Glutamatergic neuron (in vitro differentiated cells): Measurements from ENCODE around the gene EML1. TPM values are rescaled to one million over a fixed set of nuclear protein-coding genes. Genes with fewer than 3 reads are reported as not detected.

ENCODE experiments used
- DNase-seq: peaks from one replicate; pipeline ENCODE4 v3.0.0; 2022
- H3K27ac Mint-ChIP-seq: one replicate; pipeline ENCODE4 v1.8.0; 2020; ENCODE audit warnings: mild to moderate bottlenecking, mixed read lengths, inconsistent platforms; ENCODE audit not compliant: unreplicated experiment
- H3K27me3 Mint-ChIP-seq: one replicate; pipeline ENCODE4 v1.8.0; 2020; ENCODE audit warnings: mild to moderate bottlenecking, moderate library complexity, mixed read lengths, inconsistent platforms; ENCODE audit not compliant: unreplicated experiment
- H3K36me3 Mint-ChIP-seq: one replicate; pipeline ENCODE4 v1.8.0; 2020; ENCODE audit warnings: mild to moderate bottlenecking, mixed read lengths, inconsistent platforms; ENCODE audit not compliant: unreplicated experiment
- H3K4me1 Mint-ChIP-seq: one replicate; pipeline ENCODE4 v1.8.0; 2020; ENCODE audit warnings: mild to moderate bottlenecking, low read depth, mixed read lengths, inconsistent platforms; ENCODE audit not compliant: unreplicated experiment
- H3K4me3 Mint-ChIP-seq: one replicate; pipeline ENCODE4 v1.8.0; 2020; ENCODE audit warnings: mild to moderate bottlenecking, mixed read lengths, inconsistent platforms; ENCODE audit not compliant: unreplicated experiment
- H3K9me3 Mint-ChIP-seq: one replicate; pipeline ENCODE4 v1.8.0; 2020; ENCODE audit warnings: mild to moderate bottlenecking, moderate library complexity, mixed read lengths, inconsistent platforms; ENCODE audit not compliant: unreplicated experiment
- CTCF ChIP-seq: fragments of 200-600 bp; sonication (generic); IDR thresholded peaks from one replicate; pipeline ENCODE4 v1.5.0; 2021; ENCODE audit not compliant: partially characterized antibody, unreplicated experiment
- total RNA-seq: library from RNA; stranded (reverse); fragmentation: NEBNext Ultra II Directional; extraction: Animal tissue kit (Norgen Biotek cat#: 25700); gene quantifications from one replicate; pipeline ENCODE4 v1.2.1, GENCODE V29; 2021; ENCODE audit not compliant: unreplicated experiment

The EML1 gene
- total RNA-seq, 1 donor from 2014 or later = 73.6 TPM

DNA sequence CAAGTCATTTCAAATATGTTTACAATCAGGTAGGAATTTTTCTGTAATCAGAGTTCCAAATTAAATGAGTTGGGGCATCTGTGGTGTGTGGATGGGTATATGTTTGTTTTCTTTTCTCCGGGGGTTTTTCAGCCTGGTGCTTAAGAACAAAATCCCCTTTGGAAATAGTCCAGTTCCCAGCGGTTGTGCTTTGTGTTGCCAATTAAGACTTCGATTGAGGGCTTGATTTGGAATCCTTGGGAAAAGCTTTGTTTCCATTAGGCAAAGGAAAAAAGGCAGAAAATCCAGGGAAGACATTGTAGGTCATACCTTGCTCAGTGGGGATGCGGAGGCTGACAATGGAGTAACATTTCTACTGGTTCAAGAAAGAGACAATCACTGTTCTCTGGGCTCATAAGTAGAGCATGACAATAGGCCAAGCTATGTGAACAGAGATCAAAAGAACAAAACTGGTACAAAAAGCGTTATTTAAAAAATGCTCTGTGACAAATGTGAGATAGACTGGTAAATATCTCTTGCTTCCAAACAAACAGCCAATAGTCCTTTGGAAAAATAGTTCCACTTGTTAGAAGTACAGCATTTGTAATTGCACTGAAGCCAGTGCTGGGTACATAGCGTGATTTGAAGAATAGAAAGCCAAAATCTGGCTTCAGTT lies 79.7 kb downstream of the EML1 start:
- TF ChIP-seq CTCF = no peak
- peaks cover 59% of the 10 kb centered on the region for H3K4me1 Mint-ChIP-seq
- peak overlapping the region; percentile 55 for H3K4me3 Mint-ChIP-seq
- H3K9me3 Mint-ChIP-seq = peaks cover 12% of the 10 kb centered on the region
- H3K27me3 Mint-ChIP-seq = peaks cover 6% of the 10 kb centered on the region
- H3K27ac Mint-ChIP-seq = peak overlapping the region; percentile 90
- DNase-seq = no peak
- no peaks in the 10 kb centered on the region for H3K36me3 Mint-ChIP-seq

DNA sequence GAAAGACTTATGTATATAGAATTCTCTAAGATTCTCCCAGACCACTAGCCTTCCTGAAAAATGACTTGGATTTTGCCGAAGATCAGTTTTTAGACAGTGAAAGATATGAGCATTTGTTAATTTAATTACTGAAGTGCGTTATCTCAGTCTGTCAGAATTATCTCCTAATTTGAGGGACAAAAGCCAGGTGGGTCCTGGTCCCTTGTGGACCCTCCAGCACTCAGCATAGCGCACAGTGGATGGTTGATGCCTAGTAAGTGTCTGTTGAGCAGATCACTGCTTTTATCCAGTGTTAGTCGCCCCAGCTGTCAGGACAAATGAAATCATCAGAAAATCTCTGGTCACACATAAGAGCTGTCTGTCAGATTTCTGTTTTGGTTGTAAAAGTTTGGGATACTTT lies 80.4 kb downstream of the EML1 start:
- H3K27me3 Mint-ChIP-seq = peaks cover 6% of the 10 kb centered on the region
- H3K9me3 Mint-ChIP-seq = peaks cover 13% of the 10 kb centered on the region
- peaks cover 66% of the 10 kb centered on the region for H3K4me1 Mint-ChIP-seq
- H3K4me3 Mint-ChIP-seq = peak overlapping the region; percentile 26
- no peak for DNase-seq
- H3K27ac Mint-ChIP-seq = peak overlapping the region; percentile 94
- H3K36me3 Mint-ChIP-seq = no peaks in the 10 kb centered on the region
- no peak for TF ChIP-seq CTCF

- Mint-ChIP-seq H3K9me3 (peaks cover 13% of the 10 kb centered on the region), H3K4me1 (peaks cover 68% of the 10 kb centered on the region), H3K27me3 (peaks cover 6% of the 10 kb centered on the region), H3K4me3 (peak overlapping the region; percentile 26), H3K27ac (peak overlapping the region; percentile 94), H3K36me3 (no peaks in the 10 kb centered on the region)
- no peak for TF ChIP-seq CTCF
- no peak for DNase-seq
These were observed 81.1 kb downstream of the EML1 start for GRCh38 chr14:99874306-99874705.

DNA sequence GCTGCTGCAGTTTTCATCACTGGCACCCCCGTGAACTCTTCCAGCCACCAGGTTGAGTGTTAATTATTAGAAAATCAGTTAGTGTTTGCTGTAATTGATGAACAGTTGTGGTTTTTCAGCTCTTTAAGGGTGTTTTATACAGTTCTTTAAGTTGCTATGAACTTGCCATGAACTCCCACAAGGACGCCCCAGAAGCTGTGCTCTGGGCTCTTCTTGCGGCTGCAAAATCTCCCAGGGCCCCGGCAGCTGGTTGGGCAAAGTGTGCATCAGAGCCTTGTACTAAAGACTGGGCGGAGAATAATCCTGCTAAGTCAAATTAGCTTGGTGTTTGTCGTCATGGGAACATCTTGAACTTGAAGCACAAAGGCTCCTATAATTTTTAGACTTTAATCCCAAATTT lies 82.2 kb downstream of the EML1 start:
- Mint-ChIP-seq H3K27ac (no peak overlapping the region), H3K4me3 (peak overlapping the region; percentile 2), H3K4me1 (peaks cover 77% of the 10 kb centered on the region), H3K27me3 (peaks cover 6% of the 10 kb centered on the region), H3K9me3 (peaks cover 13% of the 10 kb centered on the region), H3K36me3 (no peaks in the 10 kb centered on the region)
- DNase-seq = no peak
- no peak for TF ChIP-seq CTCF

- no peak for TF ChIP-seq CTCF
- DNase-seq = no peak
- Mint-ChIP-seq H3K4me1 (peaks cover 81% of the 10 kb centered on the region), H3K36me3 (no peaks in the 10 kb centered on the region), H3K9me3 (peaks cover 13% of the 10 kb centered on the region), H3K4me3 (peak overlapping the region; percentile 59), H3K27ac (peak overlapping the region; percentile 48), H3K27me3 (peaks cover 6% of the 10 kb centered on the region)
These were observed 82.6 kb downstream of the EML1 start for GRCh38 chr14:99875836-99876235.
